HepG2 (cell line): Measurements from ENCODE around the gene C2. TPM values are rescaled to one million over a fixed set of nuclear protein-coding genes. Genes with fewer than 3 reads are reported as not detected.

Source experiments
- ATAC-seq: fragments of 200-7000 bp; cut with Tn5 transposase; 3 replicates; pipeline ENCODE4 v1.9.1; 2020; ENCODE audit warnings: mild to moderate bottlenecking, moderate library complexity
- BruUV-seq: library from RNA; stranded (reverse); fragments of 400-500 nt; replicated peaks from 2 replicates; lab custom pipeline; 2021; lab: Mats Ljungman, UMichigan
- CTCF ChIA-PET: fragments of 300-600 bp; formaldehyde crosslinking; extraction: SDS; loops from one replicate; lab custom pipeline; 2021; ENCODE audit warnings: low total read pairs, inconsistent platforms, low intra/inter-chr PET ratio; lab: Yijun Ruan, JAX
- POLR2A ChIA-PET: fragments of 350-600 bp; sonication (Branson Sonifier 250); formaldehyde crosslinking; loops from one replicate; lab custom pipeline; 2020; ENCODE audit warnings: antibody characterized with exemption, inconsistent platforms; lab: Yijun Ruan, JAX
- DNase-seq: peaks from one replicate; pipeline ENCODE4 v3.0.0-alpha.2; 2015; ENCODE audit warnings: low spot score
- FAIRE-seq: peaks from 3 replicates; lab custom pipeline; 2011; peaks lifted over from hg19 to GRCh38; lab: Jason Lieb, UNC
- H2AFZ ChIP-seq: one replicate; pipeline ENCODE4 v1.6.1; 2011; ENCODE audit warnings: low read length, inconsistent platforms
- H3K27ac ChIP-seq: fragments of 300-600 bp; 3 replicates; pipeline ENCODE4 v1.8.0; 2011; ENCODE audit warnings: mixed run types, mild to moderate bottlenecking, mixed read lengths, low read length, inconsistent platforms; ENCODE audit not compliant: insufficient read depth; ENCODE audit errors: extremely low read length
- H3K27me3 ChIP-seq, 2 experiments: fragments of 200-600 bp in 1 of 2; 2 replicates in 1 of 2; 3 replicates in 1 of 2; pipeline versions ENCODE4 v1.6.0 to v1.8.0; 2011; ENCODE audit warnings: low read length in 2 of 2, mild to moderate bottlenecking in 2 of 2, moderate library complexity in 2 of 2, inconsistent platforms in 1 of 2; ENCODE audit not compliant: insufficient read depth in 2 of 2, control insufficient read depth in 1 of 2
- H3K36me3 ChIP-seq, 2 experiments: fragments of 200-600 bp in 1 of 2; replicated peaks in 1 of 2; 2 replicates in 1 of 2; 3 replicates in 1 of 2; pipeline versions ENCODE4 v1.5.1 to v1.8.0; 2011; ENCODE audit warnings: low read length in 2 of 2, inconsistent platforms in 1 of 2; ENCODE audit not compliant: insufficient read depth in 2 of 2, control insufficient read depth in 1 of 2
- H3K4me1 ChIP-seq: 2 replicates; pipeline ENCODE4 v1.5.1; 2012; ENCODE audit warnings: low read length, inconsistent platforms; ENCODE audit not compliant: insufficient read depth
- H3K4me2 ChIP-seq: 2 replicates; pipeline ENCODE4 v1.6.0; 2011; ENCODE audit warnings: low read depth, low read length, inconsistent platforms
- H3K4me3 ChIP-seq, 3 experiments: fragments of 200-600 bp in 1 of 3; sonication (generic), shearing (Covaris generic) in 1 of 3; replicated peaks in 1 of 3; 2 replicates each; pipeline ENCODE4 v1.5.1; 2011 to 2016; ENCODE audit warnings: low read length in 3 of 3, inconsistent platforms in 2 of 3, low read depth in 2 of 3, mild to moderate bottlenecking in 2 of 3, control low read depth in 1 of 3, mixed read lengths in 1 of 3; ENCODE audit not compliant: insufficient read depth in 1 of 3
- H3K79me2 ChIP-seq: one replicate; pipeline ENCODE4 v1.6.1; 2011; ENCODE audit warnings: low read length, inconsistent platforms; ENCODE audit not compliant: insufficient read depth
- H3K9ac ChIP-seq: 2 replicates; pipeline ENCODE4 v1.6.0; 2011; ENCODE audit warnings: mild to moderate bottlenecking, low read depth, low read length, inconsistent platforms; ENCODE audit not compliant: insufficient read depth
- H3K9me3 ChIP-seq: 2 replicates; pipeline ENCODE4 v1.5.1; 2012; ENCODE audit warnings: mild to moderate bottlenecking, low read length
- H4K20me1 ChIP-seq: 2 replicates; pipeline ENCODE4 v1.6.0; 2011; ENCODE audit warnings: inconsistent platforms, mild to moderate bottlenecking, low read length, moderate library complexity; ENCODE audit not compliant: insufficient read depth
- CEBPG ChIP-seq: IDR thresholded peaks from 2 replicates; pipeline ENCODE4 v1.6.1; 2016
- CREM ChIP-seq, 2 experiments: sonication (generic) in 1 of 2; formaldehyde crosslinking in 1 of 2; IDR thresholded peaks; 2 replicates each; pipeline versions ENCODE4 v1.4.0 to v1.6.1; 2016 to 2020; ENCODE audit warnings: antibody characterized with exemption in 1 of 2, mild to moderate bottlenecking in 1 of 2, missing genetic modification reagents in 1 of 2
- EHMT2 ChIP-seq: fragments of 200-600 bp; sonication (generic); IDR thresholded peaks from 2 replicates; pipeline ENCODE4 v1.7.0; 2017; ENCODE audit warnings: antibody characterized with exemption, low read depth, low read length, borderline replicate concordance
- FOXP1 ChIP-seq, 2 experiments: fragments of 450-650 bp in 1 of 2; IDR thresholded peaks; 2 replicates each; pipeline ENCODE4 v1.6.1; 2017 to 2018; ENCODE audit warnings: antibody characterized with exemption in 1 of 2
- GATAD1 ChIP-seq: IDR thresholded peaks from 2 replicates; pipeline ENCODE4 v1.6.1; 2016; ENCODE audit warnings: missing genetic modification reagents, missing compliant biosample characterization
- GATAD2A ChIP-seq: IDR thresholded peaks from 2 replicates; pipeline ENCODE4 v1.6.1; 2016
- GTF3A ChIP-seq: sonication (generic); formaldehyde crosslinking; conservative IDR thresholded peaks from 2 replicates; pipeline ENCODE4 v1.4.0; 2020; ENCODE audit warnings: mild to moderate bottlenecking, missing genetic modification reagents
- NFIC ChIP-seq: IDR thresholded peaks from 2 replicates; pipeline ENCODE4 v1.6.1; 2012; ENCODE audit warnings: mild to moderate bottlenecking, low read length, inconsistent platforms
- NRL ChIP-seq: sonication (generic); formaldehyde crosslinking; IDR thresholded peaks from 2 replicates; pipeline ENCODE4 v1.5.0; 2020; ENCODE audit warnings: missing genetic modification reagents, mild to moderate bottlenecking, moderate library complexity, borderline replicate concordance
- SAP130 ChIP-seq: IDR thresholded peaks from 2 replicates; pipeline ENCODE4 v1.6.1; 2016; ENCODE audit warnings: low read depth
- SMARCE1 ChIP-seq: fragments of 450-650 bp; IDR thresholded peaks from 2 replicates; pipeline ENCODE4 v1.6.1; 2017; ENCODE audit warnings: borderline replicate concordance
- TAF1 ChIP-seq: sonication (generic); formaldehyde crosslinking; IDR thresholded peaks from 2 replicates; pipeline ENCODE4 v1.4.0; 2020; ENCODE audit warnings: missing genetic modification reagents
- XBP1 ChIP-seq: sonication (generic); formaldehyde crosslinking; IDR thresholded peaks from 2 replicates; pipeline ENCODE4 v1.5.0; 2020; ENCODE audit warnings: missing genetic modification reagents
- ZFP41 ChIP-seq: sonication (generic); formaldehyde crosslinking; IDR thresholded peaks from 2 replicates; pipeline ENCODE4 v1.4.0; 2020; ENCODE audit warnings: mild to moderate bottlenecking, missing genetic modification reagents, borderline replicate concordance
- ZNF101 ChIP-seq: sonication (generic); formaldehyde crosslinking; IDR thresholded peaks from 2 replicates; pipeline ENCODE4 v1.4.0; 2020; ENCODE audit warnings: mild to moderate bottlenecking, low read depth, missing genetic modification reagents, borderline replicate concordance
- ZNF335 ChIP-seq: sonication (generic); formaldehyde crosslinking; IDR thresholded peaks from 2 replicates; pipeline ENCODE4 v1.4.0; 2020; ENCODE audit warnings: missing genetic modification reagents
- ZNF737 ChIP-seq: sonication (generic); formaldehyde crosslinking; IDR thresholded peaks from 2 replicates; pipeline ENCODE4 v1.5.0; 2020; ENCODE audit warnings: missing genetic modification reagents, mild to moderate bottlenecking, borderline replicate concordance
- ZNF761 ChIP-seq: sonication (generic); formaldehyde crosslinking; conservative IDR thresholded peaks from 2 replicates; pipeline ENCODE4 v1.4.0; 2020; ENCODE audit warnings: mild to moderate bottlenecking, missing genetic modification reagents
- ZNF775 ChIP-seq: sonication (generic); formaldehyde crosslinking; IDR thresholded peaks from 2 replicates; pipeline ENCODE4 v1.4.0; 2020; ENCODE audit warnings: missing genetic modification reagents, mild to moderate bottlenecking, moderate library complexity, borderline replicate concordance
- WGBS: methylation state at CpG from one replicate; pipeline ENCODE4 v1.1.6; 2017; ENCODE audit warnings: low lambda C conversion rate; 5-methylcytosine and 5-hydroxymethylcytosine counted together
- in situ Hi-C: cut with HindIII; loops from 2 replicates; pipeline ENCODE4 v1.10.0; 2017; ENCODE audit warnings: low pct_unique_long_range_greater_than_20kb; ENCODE audit not compliant: extremely low pct_ligation_motif_present
- intact Hi-C: fragments of 100-400 bp; cut with micrococcal nuclease; formaldehyde crosslinking; loops from one replicate; pipeline ENCODE4 v1.10.0; 2022; ENCODE audit not compliant: unreplicated experiment
- polyA plus RNA-seq, 8 experiments: library from polyadenylated mRNA; depleted of rRNA in 3 of 8; stranded (reverse) in 7 of 8; unstranded in 1 of 8; fragments of >200 nt; fragmentation: Illumina TruSeq in 4 of 8; extraction: Trizol in 4 of 8; gene quantifications; 2 replicates each; pipeline versions ENCODE4 v1.2.1 to v1.2.3, GENCODE V29; 2011 to 2016; ENCODE audit warnings: low read depth in 4 of 8, missing spikeins in 1 of 8, mixed read lengths in 1 of 8; ENCODE audit not compliant: insufficient read depth in 1 of 8
- total RNA-seq, 5 experiments: library from RNA; depleted of rRNA; stranded (reverse); fragments of >200 nt; fragmentation: Illumina TruSeq; extraction: Trizol; gene quantifications; 2 replicates each; pipeline ENCODE4 v1.2.3, GENCODE V29; 2016; ENCODE audit warnings: low read depth in 1 of 5

C2 gene
- total and polyA plus RNA-seq, 2 of the 13 experiments (the other 11 are each of a cell fraction or from before 2014, with no cell fraction given) = 165 to 307 TPM

- H3K4me3 ChIP-seq = no peak overlapping the region
- TF ChIP-seq TAF1 (CRISPR knock-in tag) (no peak), GTF3A (no peak), ZNF101 (CRISPR knock-in tag) (no peak), ZNF775 (CRISPR knock-in tag) (no peak), NFIC (no peak), FOXP1 (IDR thresholded peaks at IDR 0.05) (no peak), FOXP1 (CRISPR knock-in tag; IDR thresholded peaks at IDR 0.05) (no peak), ZFP41 (no peak), SAP130 (CRISPR knock-in tag) (no peak), ZNF335 (CRISPR knock-in tag) (no peak), NRL (CRISPR knock-in tag) (no peak), SMARCE1 (no peak), GATAD2A (CRISPR knock-in tag) (no peak), XBP1 (CRISPR knock-in tag) (no peak), CEBPG (no peak), CREM (IDR thresholded peaks at IDR 0.05) (no peak), CREM (CRISPR knock-in tag; IDR thresholded peaks at IDR 0.05) (no peak), EHMT2 (no peak), ZNF761 (CRISPR knock-in tag) (no peak), GATAD1 (CRISPR knock-in tag) (no peak), ZNF737 (CRISPR knock-in tag) (no peak)
- H3K9me3 ChIP-seq = no peaks in the 10 kb centered on the region
- H3K27ac ChIP-seq = no peak overlapping the region
- CTCF ChIA-PET = no interaction called here
- H2AFZ ChIP-seq = no peak overlapping the region
- no peaks in the 10 kb centered on the region for H4K20me1 ChIP-seq
- ATAC-seq (no peak), FAIRE-seq (no peak), DNase-seq (no peak)
- H3K4me1 ChIP-seq = peaks cover 31% of the 10 kb centered on the region
- intact Hi-C loops (no loop called here), in situ Hi-C loops (no loop called here)
- peaks cover 39% of the 10 kb centered on the region for H3K79me2 ChIP-seq
- peaks cover 41 to 70% of the 10 kb centered on the region in 2 experiments for H3K36me3 ChIP-seq
- no peaks in the 10 kb centered on the region; a peak in 1 of 5 replicates for H3K27me3 ChIP-seq
- no peak overlapping the region for H3K4me2 ChIP-seq
- no TSS peak for BruUV-seq
- 98% methylated on average over 12 of the region's 12 CpGs for WGBS
- POLR2A ChIA-PET = interaction anchor here (7.7 kb wide), 1 partner anchor 8 kb away, joined by 142 read pairs; the partner anchor contains the start of gene DXO
- no peak overlapping the region for H3K9ac ChIP-seq
Observed at GRCh38 chr6:31961616-31962015, 34.1 kb downstream of the C2 start.
